Brain microvascular endothelial cell (primary cell): Measurements from ENCODE around the gene POLR2H.
A peak's percentile ranks its signal among the peaks of the same experiment; 100 is the strongest.

Source experiments
- DNase-seq: peaks from one replicate; pipeline ENCODE4 v3.0.0-alpha.2; 2020
- H3K27ac ChIP-seq: fragments of 250-450 bp; sonication (Bioruptor Pico); 2 replicates; pipeline ENCODE4 v1.5.1; 2020; ENCODE audit warnings: mild to moderate bottlenecking, moderate library complexity
- H3K27me3 ChIP-seq: fragments of 250-450 bp; sonication (Bioruptor Pico); replicated peaks from 2 replicates; pipeline ENCODE4 v1.5.1; 2020; ENCODE audit warnings: mild to moderate bottlenecking
- H3K36me3 ChIP-seq: fragments of 250-450 bp; sonication (Bioruptor Pico); replicated peaks from 2 replicates; pipeline ENCODE4 v1.5.1; 2020; ENCODE audit warnings: mild to moderate bottlenecking
- H3K4me3 ChIP-seq: 2 replicates; pipeline ENCODE4 v1.5.1; 2011; ENCODE audit warnings: low read depth, mild to moderate bottlenecking, control low read depth, low read length, moderate library complexity
- in situ Hi-C: cut with HindIII; loops from 2 replicates; pipeline ENCODE4 v1.10.0; 2017; ENCODE audit warnings: low sequenced_read_pairs, low pct_ligation_motif_present
- TF ChIP-seq, protein P1 (sequence below): IDR thresholded peaks from 2 replicates; pipeline ENCODE4 v1.5.1; 2011; ENCODE audit warnings: low read depth, mild to moderate bottlenecking, moderate library complexity, low read length, control low read depth, inconsistent platforms; ENCODE audit errors: missing control alignments

The POLR2H gene

GRCh38 chr3:184395320-184395660 is 33.8 kb downstream of the POLR2H start:
- H3K4me3 ChIP-seq = no peak overlapping the region
- DNase-seq = no peak
- H3K36me3 ChIP-seq = no peaks in the 10 kb centered on the region
- no peak overlapping the region for H3K27ac ChIP-seq
- no peaks in the 10 kb centered on the region for H3K27me3 ChIP-seq
- TF ChIP-seq, protein P1, sequence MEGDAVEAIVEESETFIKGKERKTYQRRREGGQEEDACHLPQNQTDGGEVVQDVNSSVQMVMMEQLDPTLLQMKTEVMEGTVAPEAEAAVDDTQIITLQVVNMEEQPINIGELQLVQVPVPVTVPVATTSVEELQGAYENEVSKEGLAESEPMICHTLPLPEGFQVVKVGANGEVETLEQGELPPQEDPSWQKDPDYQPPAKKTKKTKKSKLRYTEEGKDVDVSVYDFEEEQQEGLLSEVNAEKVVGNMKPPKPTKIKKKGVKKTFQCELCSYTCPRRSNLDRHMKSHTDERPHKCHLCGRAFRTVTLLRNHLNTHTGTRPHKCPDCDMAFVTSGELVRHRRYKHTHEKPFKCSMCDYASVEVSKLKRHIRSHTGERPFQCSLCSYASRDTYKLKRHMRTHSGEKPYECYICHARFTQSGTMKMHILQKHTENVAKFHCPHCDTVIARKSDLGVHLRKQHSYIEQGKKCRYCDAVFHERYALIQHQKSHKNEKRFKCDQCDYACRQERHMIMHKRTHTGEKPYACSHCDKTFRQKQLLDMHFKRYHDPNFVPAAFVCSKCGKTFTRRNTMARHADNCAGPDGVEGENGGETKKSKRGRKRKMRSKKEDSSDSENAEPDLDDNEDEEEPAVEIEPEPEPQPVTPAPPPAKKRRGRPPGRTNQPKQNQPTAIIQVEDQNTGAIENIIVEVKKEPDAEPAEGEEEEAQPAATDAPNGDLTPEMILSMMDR = no peak
- in situ Hi-C loops = no loop called here

DNA sequence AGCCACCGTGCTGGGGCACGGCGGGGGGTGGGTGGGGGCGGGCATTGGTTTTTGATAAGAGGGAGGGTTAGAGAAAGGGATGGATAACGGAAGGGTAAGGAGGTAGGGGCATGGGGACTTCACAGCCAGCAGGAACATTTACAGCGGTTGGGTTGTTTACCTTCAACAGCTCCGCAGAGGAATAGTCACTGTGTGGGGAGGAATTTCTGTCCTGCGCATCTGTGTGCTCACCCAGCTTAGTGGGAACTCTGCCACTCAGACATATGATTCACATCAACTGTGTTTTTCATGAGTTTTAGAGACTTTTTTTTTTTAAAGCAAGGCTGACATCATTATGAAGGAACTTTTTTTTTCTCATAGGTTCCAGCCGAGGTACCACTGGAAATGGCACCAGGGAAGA is 37.9 kb downstream of the POLR2H start:
- no peaks in the 10 kb centered on the region for H3K27me3 ChIP-seq
- DNase-seq = peak; percentile 90
- H3K36me3 ChIP-seq = no peaks in the 10 kb centered on the region
- H3K27ac ChIP-seq = no peak overlapping the region
- no peak overlapping the region for H3K4me3 ChIP-seq
- TF ChIP-seq, protein P1 = no peak
- in situ Hi-C loops = no loop called here

- Histone ChIP-seq H3K4me3 (no peak overlapping the region), H3K36me3 (no peaks in the 10 kb centered on the region), H3K27ac (no peak overlapping the region), H3K27me3 (no peaks in the 10 kb centered on the region)
- in situ Hi-C loops = no loop called here
- no peak for DNase-seq
- TF ChIP-seq, protein P1 = no peak
Measured at GRCh38 chr3:184405075-184406030, 43.8 kb downstream of the POLR2H start.

DNA sequence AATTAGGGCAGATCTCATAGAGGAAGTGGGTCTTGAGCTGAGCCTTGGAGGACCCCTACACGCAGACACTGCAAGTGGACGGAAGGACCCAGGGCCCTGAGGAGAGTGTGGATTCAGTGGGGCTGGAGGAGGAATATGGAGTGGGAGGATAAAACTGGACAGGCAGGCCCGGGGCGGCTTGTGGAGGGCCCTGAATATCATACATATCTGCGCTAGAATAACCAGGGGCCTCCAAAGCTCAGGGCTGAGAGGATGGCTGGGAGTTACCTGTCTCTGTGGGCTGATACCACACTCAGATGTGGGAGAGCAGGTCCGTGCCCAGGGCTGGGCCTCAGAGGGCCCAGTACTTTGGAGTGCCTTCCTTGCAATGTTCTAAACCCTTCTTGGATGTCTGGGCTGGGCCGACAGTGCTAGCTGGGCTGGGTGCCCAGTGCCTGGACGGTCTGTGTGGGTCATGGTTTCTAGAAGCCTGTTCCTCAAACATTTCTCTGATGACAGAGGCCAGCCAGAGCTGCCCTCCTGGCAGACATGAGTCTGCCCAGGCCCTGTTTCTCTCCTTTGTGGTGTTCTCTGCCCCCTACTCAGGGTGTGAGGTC is 47.9 kb downstream of the POLR2H start:
- no peak for DNase-seq
- in situ Hi-C loops = no loop called here
- H3K4me3 ChIP-seq = no peak overlapping the region
- TF ChIP-seq, protein P1 = no peak
- no peak overlapping the region for H3K27ac ChIP-seq
- H3K27me3 ChIP-seq = no peaks in the 10 kb centered on the region
- no peaks in the 10 kb centered on the region for H3K36me3 ChIP-seq

- TF ChIP-seq, protein P1 = no peak
- Histone ChIP-seq H3K27ac (no peak overlapping the region), H3K4me3 (no peak overlapping the region), H3K27me3 (no peaks in the 10 kb centered on the region), H3K36me3 (no peaks in the 10 kb centered on the region)
- in situ Hi-C loops = no loop called here
- no peak for DNase-seq
Measured at GRCh38 chr3:184409946-184410500, 48.5 kb downstream of the POLR2H start.
